ENCODE results near the gene ATP6V1D.
A peak's percentile ranks its signal among the peaks of the same experiment; 100 is the strongest.
"Not testable (repeated sequence)": the region's sequence is repeated elsewhere in the genome, so short reads cannot be mapped to it uniquely, and the experiment has no call there.

ATP6V1D gene

GRCh38 chr14:67359775-67360469 is at the start of gene ATP6V1D, which contains the start of gene EIF2S1:
Gene ATP6V1D, minus strand, starts transcription at chr14:67359804. Its CDS starts 106 bp downstream, at chr14:67359698.
Gene EIF2S1, plus strand, starts transcription at chr14:67360328. Its CDS starts 4,440 bp downstream, at chr14:67364768.
- peak; percentile 97 for DNase-seq

GRCh38 chr14:67408122-67408801 is 48.7 kb upstream of the ATP6V1D start:
- DNase-seq = not testable (repeated sequence)

GRCh38 chr14:67405771-67406170 is 46.2 kb upstream of the ATP6V1D start:
- no peak for DNase-seq

GRCh38 chr14:67400434-67400833 is 40.8 kb upstream of the ATP6V1D start:
- no peak for DNase-seq

GRCh38 chr14:67397536-67397935 is 37.9 kb upstream of the ATP6V1D start:
- no peak for DNase-seq

- no peak for DNase-seq
Observed at GRCh38 chr14:67396381-67396970, 36.9 kb upstream of the ATP6V1D start.

GRCh38 chr14:67395876-67396189 is 36.2 kb upstream of the ATP6V1D start:
- no peak for DNase-seq

GRCh38 chr14:67395086-67395875 is 35.7 kb upstream of the ATP6V1D start:
- DNase-seq = no peak

GRCh38 chr14:67393689-67394088 is 34.1 kb upstream of the ATP6V1D start:
- no peak for DNase-seq

- DNase-seq = no peak
Observed at GRCh38 chr14:67392800-67393199, 33.2 kb upstream of the ATP6V1D start.

- no peak for DNase-seq
Observed at GRCh38 chr14:67392123-67392522, 32.5 kb upstream of the ATP6V1D start.

- DNase-seq = no peak
Observed at GRCh38 chr14:67391268-67391667, 31.7 kb upstream of the ATP6V1D start.

- DNase-seq = no peak
Observed at GRCh38 chr14:67389811-67390534, 30.4 kb upstream of the ATP6V1D start.

GRCh38 chr14:67389275-67389674 is 29.7 kb upstream of the ATP6V1D start:
- no peak for DNase-seq

- no peak for DNase-seq
Observed at GRCh38 chr14:67387195-67387594, 27.6 kb upstream of the ATP6V1D start.

- no peak for DNase-seq
Observed at GRCh38 chr14:67385618-67386017, 26.0 kb upstream of the ATP6V1D start.

GRCh38 chr14:67385120-67385519 is 25.5 kb upstream of the ATP6V1D start:
- DNase-seq = no peak

GRCh38 chr14:67377916-67378315 is 18.3 kb upstream of the ATP6V1D start:
- no peak for DNase-seq

GRCh38 chr14:67373347-67373746 is 13.7 kb upstream of the ATP6V1D start:
- DNase-seq = no peak

- DNase-seq = no peak
Observed at GRCh38 chr14:67372833-67373232, 13.2 kb upstream of the ATP6V1D start.

- no peak for DNase-seq
Observed at GRCh38 chr14:67371247-67372148, 11.9 kb upstream of the ATP6V1D start.

GRCh38 chr14:67370830-67371229 is 11.2 kb upstream of the ATP6V1D start:
- no peak for DNase-seq

Measured in RPMI8226 (cell line).